Liver (tissue), 3 donors: Measurements from ENCODE around the gene KLK1.

Experiments used
- EGR1 ChIP-seq, 2 donors: IDR thresholded peaks; 2 replicates each; pipeline ENCODE4 v1.6.1; 2016 to 2018; ENCODE audit warnings: antibody characterized with exemption in 2 of 2, low read depth in 2 of 2
- FOXA1 ChIP-seq: IDR thresholded peaks from 2 replicates; pipeline ENCODE4 v1.6.1; 2016; ENCODE audit warnings: antibody characterized with exemption
- NR2F2 ChIP-seq: IDR thresholded peaks from 2 replicates; pipeline ENCODE4 v1.6.1; 2016; ENCODE audit warnings: antibody characterized with exemption
- RAD21 ChIP-seq, 2 donors: IDR thresholded peaks; 2 replicates each; pipeline ENCODE4 v1.6.1; 2016; ENCODE audit warnings: antibody characterized with exemption in 2 of 2, mild to moderate bottlenecking in 2 of 2
- RXRA ChIP-seq, 2 donors: IDR thresholded peaks; 2 replicates each; pipeline ENCODE4 v1.6.1; 2017 to 2018; ENCODE audit warnings: antibody characterized with exemption in 2 of 2, mild to moderate bottlenecking in 1 of 2
- SP1 ChIP-seq: IDR thresholded peaks from 2 replicates; pipeline ENCODE4 v1.6.1; 2018; ENCODE audit warnings: antibody characterized with exemption, mild to moderate bottlenecking
- TF ChIP-seq, protein P1 (sequence below): fragments of 150-350 bp; IDR thresholded peaks from 2 replicates; pipeline ENCODE4 v1.5.1; 2017; ENCODE audit warnings: improper control_type of control experiment, low read depth, low read length; ENCODE audit not compliant: missing input control
- TF ChIP-seq, protein P2 (sequence below): IDR thresholded peaks from 2 replicates; pipeline ENCODE4 v1.6.1; 2016; ENCODE audit warnings: antibody characterized with exemption
- TF ChIP-seq, protein P3 (sequence below): IDR thresholded peaks from 2 replicates; pipeline ENCODE4 v1.6.1; 2016; ENCODE audit warnings: antibody characterized with exemption
- TF ChIP-seq, protein P4 (sequence below): IDR thresholded peaks from 2 replicates; pipeline ENCODE4 v1.6.1; 2016; ENCODE audit warnings: antibody characterized with exemption
- donor health status: healthy.
- donor health status: healthy.

DNA sequence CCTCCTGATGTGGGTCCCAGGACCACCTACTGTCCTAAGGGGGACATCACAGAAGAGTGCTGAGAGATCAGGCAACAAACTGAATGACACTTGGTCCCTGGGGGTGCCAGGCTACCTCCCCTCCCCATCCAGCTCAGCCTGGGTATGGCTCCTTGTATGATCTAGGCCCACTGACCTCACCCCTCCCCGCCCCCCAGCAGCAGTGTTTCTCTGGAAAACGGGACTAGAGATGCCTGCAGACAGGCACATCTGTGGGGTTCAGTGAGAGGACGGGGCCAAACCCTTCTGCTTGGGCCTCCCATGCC lies 24.1 kb downstream of the KLK1 start:
- TF ChIP-seq NR2F2 (no peak), RAD21 (IDR thresholded peaks at IDR 0.05) (no peak), EGR1 (IDR thresholded peaks at IDR 0.05; ENCODE audit: low read depth in 2 of 2) (no peak), FOXA1 (no peak), SP1 (no peak), RXRA (IDR thresholded peaks at IDR 0.05) (no peak)
- TF ChIP-seq, protein P1, sequence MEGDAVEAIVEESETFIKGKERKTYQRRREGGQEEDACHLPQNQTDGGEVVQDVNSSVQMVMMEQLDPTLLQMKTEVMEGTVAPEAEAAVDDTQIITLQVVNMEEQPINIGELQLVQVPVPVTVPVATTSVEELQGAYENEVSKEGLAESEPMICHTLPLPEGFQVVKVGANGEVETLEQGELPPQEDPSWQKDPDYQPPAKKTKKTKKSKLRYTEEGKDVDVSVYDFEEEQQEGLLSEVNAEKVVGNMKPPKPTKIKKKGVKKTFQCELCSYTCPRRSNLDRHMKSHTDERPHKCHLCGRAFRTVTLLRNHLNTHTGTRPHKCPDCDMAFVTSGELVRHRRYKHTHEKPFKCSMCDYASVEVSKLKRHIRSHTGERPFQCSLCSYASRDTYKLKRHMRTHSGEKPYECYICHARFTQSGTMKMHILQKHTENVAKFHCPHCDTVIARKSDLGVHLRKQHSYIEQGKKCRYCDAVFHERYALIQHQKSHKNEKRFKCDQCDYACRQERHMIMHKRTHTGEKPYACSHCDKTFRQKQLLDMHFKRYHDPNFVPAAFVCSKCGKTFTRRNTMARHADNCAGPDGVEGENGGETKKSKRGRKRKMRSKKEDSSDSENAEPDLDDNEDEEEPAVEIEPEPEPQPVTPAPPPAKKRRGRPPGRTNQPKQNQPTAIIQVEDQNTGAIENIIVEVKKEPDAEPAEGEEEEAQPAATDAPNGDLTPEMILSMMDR, result no peak
- TF ChIP-seq, protein P2, sequence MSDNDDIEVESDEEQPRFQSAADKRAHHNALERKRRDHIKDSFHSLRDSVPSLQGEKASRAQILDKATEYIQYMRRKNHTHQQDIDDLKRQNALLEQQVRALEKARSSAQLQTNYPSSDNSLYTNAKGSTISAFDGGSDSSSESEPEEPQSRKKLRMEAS, result no peak
- TF ChIP-seq, protein P3, sequence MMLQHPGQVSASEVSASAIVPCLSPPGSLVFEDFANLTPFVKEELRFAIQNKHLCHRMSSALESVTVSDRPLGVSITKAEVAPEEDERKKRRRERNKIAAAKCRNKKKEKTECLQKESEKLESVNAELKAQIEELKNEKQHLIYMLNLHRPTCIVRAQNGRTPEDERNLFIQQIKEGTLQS, result no peak
- TF ChIP-seq, protein P4, sequence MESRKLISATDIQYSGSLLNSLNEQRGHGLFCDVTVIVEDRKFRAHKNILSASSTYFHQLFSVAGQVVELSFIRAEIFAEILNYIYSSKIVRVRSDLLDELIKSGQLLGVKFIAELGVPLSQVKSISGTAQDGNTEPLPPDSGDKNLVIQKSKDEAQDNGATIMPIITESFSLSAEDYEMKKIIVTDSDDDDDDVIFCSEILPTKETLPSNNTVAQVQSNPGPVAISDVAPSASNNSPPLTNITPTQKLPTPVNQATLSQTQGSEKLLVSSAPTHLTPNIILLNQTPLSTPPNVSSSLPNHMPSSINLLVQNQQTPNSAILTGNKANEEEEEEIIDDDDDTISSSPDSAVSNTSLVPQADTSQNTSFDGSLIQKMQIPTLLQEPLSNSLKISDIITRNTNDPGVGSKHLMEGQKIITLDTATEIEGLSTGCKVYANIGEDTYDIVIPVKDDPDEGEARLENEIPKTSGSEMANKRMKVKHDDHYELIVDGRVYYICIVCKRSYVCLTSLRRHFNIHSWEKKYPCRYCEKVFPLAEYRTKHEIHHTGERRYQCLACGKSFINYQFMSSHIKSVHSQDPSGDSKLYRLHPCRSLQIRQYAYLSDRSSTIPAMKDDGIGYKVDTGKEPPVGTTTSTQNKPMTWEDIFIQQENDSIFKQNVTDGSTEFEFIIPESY, result no peak
